GM18520 (cell line): Measurements from ENCODE around the gene NACA.
"Not testable (repeated sequence)": the region's sequence is repeated elsewhere in the genome, so short reads cannot be mapped to it uniquely, and the experiment has no call there.

Experiments
- ATAC-seq: cut with Tn5 transposase; IDR thresholded peaks from one replicate; pipeline ENCODE4 v1.9.1; 2021; ENCODE audit not compliant: unreplicated experiment

NACA gene

DNA sequence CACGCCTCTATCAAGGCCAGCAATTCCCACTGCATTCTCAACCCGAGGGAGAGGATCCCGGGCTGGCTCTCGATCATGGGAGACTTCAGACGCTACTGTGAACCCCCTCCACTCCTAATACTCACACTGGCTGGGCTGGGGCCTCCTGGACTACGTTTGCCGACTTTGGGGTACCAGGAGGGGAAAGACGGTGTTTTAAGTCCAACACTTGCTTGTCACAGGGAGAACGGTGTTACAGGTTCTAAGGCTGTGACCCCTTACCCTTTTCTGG, 463 bp downstream of the NACA start:
- ATAC-seq, result no peak

DNA sequence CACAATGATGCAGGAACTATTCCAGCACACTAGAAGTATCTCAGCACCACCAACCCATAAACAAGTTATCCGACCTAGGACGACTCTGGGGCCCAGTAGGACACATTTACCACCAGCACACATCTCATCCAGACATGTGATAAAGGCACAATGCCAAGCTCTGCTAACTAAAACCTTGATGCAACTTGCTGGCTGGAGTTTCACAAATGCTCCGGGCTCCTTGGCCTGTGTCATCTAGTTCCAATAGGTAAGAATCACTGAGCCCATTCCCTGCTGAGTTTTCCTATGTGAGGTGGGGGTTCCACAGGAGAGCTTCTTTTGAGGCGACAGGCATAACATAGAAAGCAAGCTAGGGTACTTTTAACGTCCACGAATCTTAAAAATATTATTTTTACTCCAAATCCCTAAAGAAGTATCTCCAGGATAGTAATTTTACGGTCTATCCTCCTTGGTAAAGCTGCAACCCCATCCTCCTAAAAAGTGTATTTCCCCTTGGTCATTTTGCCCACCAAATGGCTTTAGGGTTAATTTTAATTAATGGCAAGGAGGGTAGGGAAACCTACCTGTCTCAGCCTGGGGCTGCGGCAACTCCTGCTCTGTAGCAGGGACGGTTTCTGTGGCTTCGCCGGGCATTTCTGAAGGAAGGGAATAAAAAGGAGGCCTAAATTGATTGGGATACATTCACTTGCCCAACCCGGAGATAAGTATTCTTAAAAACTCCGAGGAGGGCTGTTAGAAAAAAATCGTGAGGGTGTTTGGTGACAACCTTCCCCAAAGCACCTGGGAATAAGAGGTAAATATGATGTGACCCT, 1.0 kb downstream of the NACA start:
- ATAC-seq, result no peak

DNA sequence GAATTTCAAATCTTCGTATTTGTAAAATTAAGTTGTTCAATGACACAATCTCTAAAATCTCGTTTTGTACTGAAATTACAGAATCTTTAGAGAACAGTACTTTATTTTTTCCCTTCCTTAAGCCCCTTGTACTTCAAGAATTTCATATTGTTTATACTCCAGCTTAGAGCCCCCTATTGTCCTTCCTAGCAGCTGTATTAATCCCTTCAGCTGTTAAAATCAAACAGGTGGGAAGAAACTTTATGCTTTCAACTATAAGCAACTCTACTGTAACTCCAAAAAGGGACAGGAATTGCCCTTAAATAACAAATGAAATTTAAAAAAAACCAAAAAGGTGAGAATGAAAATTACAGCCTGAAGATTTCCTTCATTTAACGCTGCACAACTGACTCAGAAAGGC, 1.7 kb downstream of the NACA start:
- no peak for ATAC-seq

- no peak for ATAC-seq
These were observed 2.3 kb downstream of the NACA start for GRCh38 chr12:56722832-56723231.

DNA sequence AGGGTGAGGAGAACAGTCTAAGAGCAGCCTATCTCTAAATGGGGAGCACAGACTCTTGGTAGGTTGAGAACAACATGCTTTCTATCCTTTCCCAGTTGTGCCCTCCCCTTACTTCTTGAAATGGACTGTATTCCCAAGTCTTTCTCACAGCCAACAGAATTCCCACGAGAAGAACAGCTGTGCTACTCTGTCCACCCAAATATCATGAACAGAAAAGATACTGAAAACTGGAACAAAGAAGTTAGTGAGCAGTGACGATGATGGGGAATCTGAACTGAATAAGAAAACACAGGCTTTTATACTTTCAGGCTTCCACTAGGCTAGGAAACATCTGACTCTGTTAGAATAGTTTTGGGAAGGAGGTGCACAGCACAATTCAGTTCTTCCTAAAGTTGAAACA, 3.4 kb downstream of the NACA start:
- no peak for ATAC-seq

DNA sequence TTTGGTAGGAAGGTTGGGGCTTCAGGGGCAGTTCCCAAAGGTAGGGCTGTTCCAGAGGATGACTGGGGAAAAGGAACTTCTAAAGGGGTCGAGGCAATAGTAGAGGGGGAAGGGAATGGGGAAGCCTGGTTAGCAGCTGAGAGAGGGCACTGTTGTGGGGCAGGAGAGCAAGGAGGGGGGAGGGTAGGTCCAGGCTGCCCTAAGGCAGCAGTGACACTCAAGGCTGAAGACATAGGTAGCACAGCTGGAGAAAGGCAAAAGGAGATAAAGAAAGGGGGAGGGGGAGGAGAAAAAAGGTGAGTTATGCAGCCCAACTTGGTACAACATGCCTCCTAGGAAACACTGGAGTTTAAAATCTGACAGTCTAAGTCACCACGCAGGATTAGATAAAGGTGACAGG, 3.9 kb downstream of the NACA start:
- no peak for ATAC-seq

GRCh38 chr12:56720731-56721151, 4.4 kb downstream of the NACA start:
- ATAC-seq, result no peak

DNA sequence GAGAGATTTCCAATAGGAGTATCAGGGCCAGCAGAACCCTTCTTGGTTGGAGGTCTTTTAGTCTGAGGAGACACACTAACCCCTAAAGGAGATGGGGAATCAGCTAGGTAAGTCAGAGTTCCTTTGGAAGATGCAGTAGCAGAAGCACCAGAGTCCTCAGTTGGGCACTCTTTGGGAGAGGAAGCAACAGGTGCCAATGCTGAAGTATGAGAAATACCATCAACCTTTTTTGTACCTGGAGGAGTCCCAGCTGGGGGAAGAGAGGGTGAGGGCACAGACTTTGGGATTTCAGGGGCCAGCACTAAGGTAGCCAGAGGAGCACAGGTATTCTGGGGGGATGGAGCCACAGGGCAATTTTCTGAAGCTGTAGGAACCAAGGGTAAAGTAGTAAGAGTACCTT, 6.0 kb downstream of the NACA start:
- ATAC-seq, result no peak

GRCh38 chr12:56718636-56719035, 6.5 kb downstream of the NACA start:
- ATAC-seq, result no peak

DNA sequence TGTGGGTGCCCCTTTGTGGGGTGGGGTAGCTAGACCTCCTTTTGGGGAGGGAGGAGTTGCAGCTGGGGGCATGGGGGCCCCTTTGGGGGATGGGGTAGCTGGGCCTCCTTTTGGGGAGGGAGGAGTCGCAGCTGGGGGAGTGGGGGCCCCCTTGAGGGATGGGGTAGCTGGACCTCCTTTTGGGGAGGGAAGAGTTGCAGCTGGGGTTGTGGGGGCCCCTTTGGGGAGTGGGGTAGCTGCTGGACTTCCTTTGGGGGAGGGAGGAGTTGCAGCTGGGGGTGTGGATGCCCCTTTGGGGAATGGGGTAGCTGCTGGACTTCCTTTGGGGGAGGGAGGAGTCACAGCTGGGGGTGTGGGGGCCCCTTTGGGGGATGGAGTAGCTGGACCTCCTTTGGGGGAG, 7.0 kb downstream of the NACA start:
- ATAC-seq, result no peak

- no peak for ATAC-seq
These were observed 7.9 kb downstream of the NACA start for GRCh38 chr12:56716933-56717880.

DNA sequence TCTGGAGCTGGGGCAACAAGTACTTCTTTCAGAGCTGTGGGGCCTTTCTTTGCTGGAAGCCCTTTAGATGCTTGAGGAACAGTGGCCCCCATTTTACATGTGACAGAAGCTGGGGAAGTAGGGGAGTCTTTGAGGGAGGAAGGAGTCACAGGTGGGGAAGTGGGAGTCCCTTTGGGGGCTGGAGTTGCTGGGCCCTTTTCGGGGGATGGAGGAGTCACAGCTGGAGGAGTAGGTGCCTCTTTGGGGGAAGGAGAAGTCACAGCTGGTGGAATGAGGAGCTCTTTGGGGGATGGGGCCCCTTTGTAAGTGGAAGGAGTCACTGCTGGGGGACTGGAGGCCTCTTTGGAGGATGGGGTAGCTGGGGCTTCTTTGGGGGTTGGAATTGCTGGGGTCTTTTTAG, 8.6 kb downstream of the NACA start:
- ATAC-seq, result no peak

GRCh38 chr12:56715798-56716197, 9.3 kb downstream of the NACA start:
- no peak for ATAC-seq

- ATAC-seq, result no peak
These were observed 10.6 kb downstream of the NACA start for GRCh38 chr12:56714431-56714929.

DNA sequence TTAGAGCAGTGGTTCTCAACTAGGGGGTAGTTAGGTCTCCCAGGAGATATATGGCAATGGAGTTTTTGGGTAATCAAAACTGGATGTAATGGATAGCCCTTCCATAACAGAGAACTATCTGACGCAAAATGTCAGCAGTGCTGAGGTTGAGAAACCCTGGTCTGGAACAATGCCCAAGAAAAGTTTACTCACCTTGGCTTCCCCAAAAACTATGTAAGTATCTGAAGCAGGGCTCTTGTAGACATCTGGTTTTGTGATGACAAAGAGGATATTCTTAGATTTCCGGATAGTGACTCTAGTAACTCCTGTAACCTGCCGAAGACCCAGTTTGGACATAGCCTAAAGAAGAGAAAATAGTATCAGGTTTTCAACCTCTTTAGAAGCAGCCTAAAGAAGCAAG, 11.8 kb downstream of the NACA start:
- ATAC-seq, result no peak

DNA sequence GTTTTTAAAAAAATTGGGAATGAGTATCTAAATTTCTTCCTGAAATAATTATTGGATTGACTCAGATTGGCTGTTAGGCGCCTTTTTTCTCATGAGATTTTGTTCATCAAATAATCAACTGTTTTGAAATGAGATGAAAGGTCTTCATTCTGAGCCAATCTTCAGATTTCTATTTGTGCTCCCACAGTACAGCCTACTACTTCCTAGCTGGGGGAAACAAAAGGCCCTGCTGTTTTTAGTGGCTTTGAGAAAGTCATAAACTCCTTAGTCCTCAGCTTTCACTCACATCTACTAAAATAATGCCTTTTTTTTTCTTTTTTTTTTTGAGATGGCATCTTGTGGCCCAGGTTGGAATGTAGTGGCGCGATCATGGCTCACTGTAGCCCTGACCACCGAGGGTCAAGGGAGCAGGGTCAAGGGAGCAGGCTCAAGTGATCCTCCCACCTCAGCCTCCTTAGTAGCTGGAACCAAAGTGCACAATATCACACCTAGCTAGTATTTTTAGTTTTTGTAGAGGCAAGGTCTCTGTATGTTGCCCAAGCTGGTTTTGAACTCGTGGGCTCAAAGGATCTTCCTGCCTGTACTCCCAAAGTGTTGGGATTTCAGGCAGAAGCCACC, 15.2 kb downstream of the NACA start:
- no peak for ATAC-seq

- not testable (repeated sequence) for ATAC-seq
These were observed 20.6 kb downstream of the NACA start for GRCh38 chr12:56704522-56704921.

DNA sequence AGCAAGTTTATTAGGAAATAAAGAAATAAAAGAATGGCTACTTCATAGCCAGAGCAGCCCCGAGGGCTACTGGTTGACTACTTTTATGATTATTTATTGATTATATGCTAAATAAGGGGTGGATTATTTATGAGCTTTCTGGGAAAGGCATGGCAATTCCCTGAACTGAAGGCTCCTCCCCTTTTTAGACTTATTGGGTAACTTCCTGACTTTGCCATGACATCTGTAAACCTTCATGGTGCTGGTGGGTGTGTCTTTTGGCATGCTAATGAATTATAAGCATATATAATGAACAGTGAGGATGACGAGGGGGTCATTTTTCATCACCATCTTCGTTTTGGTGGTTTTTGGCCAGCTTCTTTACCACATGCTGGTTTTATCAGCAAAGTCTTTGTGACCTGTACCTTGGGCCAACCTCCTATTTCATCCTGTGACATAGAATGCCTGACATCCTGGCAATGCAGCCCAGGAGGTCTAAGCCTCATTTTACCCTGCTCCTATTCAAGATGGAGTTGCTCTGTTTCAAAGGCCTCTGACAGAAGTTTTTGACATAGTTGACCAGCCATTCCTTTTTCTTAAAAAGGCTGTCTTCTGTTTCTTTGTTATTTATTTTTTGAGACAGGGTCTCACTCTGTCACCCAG, 26.0 kb downstream of the NACA start:
- ATAC-seq, result no peak

DNA sequence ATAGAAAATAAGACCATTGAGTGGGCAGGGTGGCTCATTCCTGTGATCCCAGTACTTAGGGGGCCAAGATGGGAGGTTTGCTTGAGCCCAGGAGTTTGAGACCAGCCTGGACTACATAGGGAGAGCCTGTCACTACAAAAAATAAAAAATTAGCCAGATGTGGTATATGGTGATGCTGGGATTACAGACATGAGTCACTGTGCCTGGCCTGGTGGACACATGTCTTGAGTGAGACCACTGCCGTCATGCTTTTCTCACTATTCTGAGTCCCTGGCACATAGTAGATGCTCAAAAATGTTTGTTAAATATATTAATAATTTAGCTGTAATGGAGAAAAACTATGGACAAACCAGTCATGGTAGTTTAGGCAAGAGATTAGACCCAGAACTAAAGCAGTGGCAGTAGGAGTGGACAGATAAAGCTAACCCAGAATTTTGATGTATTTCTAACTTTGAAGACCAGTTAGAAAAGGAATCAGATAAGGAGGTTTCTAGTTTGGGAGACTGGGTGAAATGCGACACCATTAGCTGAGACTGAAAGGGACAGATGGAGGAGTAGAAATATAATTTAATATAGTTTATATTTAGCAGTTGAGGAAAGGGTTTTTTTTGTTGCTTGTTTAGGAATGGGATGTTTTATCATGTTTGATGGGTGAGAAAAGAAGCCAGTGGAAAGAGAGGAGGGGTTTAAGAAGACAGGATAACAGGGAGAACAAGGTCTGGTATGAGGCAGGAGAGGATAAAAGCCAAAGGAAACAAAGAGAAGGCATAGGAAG, 29.6 kb downstream of the NACA start:
- ATAC-seq, result no peak

- ATAC-seq, result no peak
These were observed 30.9 kb downstream of the NACA start for GRCh38 chr12:56694161-56694560.

DNA sequence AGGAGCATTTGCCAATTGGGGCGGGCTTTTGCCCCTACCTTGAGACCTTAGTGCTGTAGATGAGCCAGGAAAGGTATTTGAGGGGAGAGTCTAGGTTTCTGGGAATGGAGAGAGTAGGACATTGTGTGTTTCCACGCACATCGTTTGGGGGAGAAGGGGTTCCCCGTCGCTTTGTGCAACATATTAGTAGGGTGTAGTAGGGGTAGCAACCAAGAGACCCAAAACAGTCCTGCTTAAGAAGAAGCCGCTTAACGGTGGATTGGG, 36.3 kb downstream of the NACA start:
- ATAC-seq, result no peak
